Measurements from ENCODE around the gene CPSF7.

CPSF7 gene

GRCh38 chr11:61417670-61418069 lies 12.1 kb downstream of the CPSF7 start:
- TF ChIP-seq EZH2 (IDR thresholded peaks at IDR 0.05; ENCODE audit: borderline replicate concordance, low read depth, low read length, severe bottlenecking), result no peak
- TF ChIP-seq CTCF (IDR thresholded peaks at IDR 0.05; ENCODE audit: borderline replicate concordance, extremely low read depth, low read length, poor library complexity, severe bottlenecking), result no peak
- Histone ChIP-seq H3K79me2 (ENCODE audit: insufficient read depth, low read length) (peaks cover 62% of the 10 kb centered on the region), H3K27ac (ENCODE audit: low read length) (no peak overlapping the region)

DNA sequence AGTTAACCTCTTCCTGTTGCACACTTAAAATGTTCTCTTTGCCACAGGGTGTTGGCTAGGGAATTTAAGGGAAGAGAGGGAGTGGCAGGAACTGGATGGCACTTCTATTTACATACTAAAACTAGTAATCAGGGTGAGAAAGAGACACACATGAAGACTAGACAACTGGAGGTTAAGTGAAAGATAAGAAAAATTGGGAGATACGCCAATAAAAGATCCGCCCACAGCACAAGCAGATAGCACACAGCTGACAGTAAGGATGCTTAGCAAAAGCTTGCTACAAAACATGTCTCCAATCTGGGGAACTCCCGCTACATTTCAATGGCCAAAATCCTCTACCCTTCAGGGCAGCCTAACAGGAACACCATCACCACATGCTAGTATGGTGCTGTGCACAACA lies 12.8 kb downstream of the CPSF7 start:
- H2AFZ ChIP-seq (ENCODE audit: low read depth, low read length), result no peak overlapping the region
- DNase-seq (no peak), ATAC-seq (ENCODE audit: insufficient read depth, low read depth) (no peak)
- H3K4me1 ChIP-seq (ENCODE audit: insufficient read depth, low read length), result no peaks in the 10 kb centered on the region
- no peak overlapping the region for H3K4me3 ChIP-seq (ENCODE audit: low read depth in 1 of 2, low read length in 2 of 2)
- no peaks in the 10 kb centered on the region for H3K9me3 ChIP-seq (ENCODE audit: insufficient read depth, low read length, severe bottlenecking)
- TF ChIP-seq EZH2 (IDR thresholded peaks at IDR 0.05; ENCODE audit: borderline replicate concordance, low read depth, low read length, severe bottlenecking) (no peak), CTCF (IDR thresholded peaks at IDR 0.05; ENCODE audit: borderline replicate concordance, extremely low read depth, low read length, poor library complexity, severe bottlenecking) (no peak)
- H3K4me2 ChIP-seq (ENCODE audit: insufficient read depth, low read length), result no peak overlapping the region
- H3K27ac ChIP-seq (ENCODE audit: low read length), result no peak overlapping the region
- H3K27me3 ChIP-seq (ENCODE audit: insufficient read depth, low read length, poor library complexity), result no peaks in the 10 kb centered on the region
- peaks cover 64% of the 10 kb centered on the region for H4K20me1 ChIP-seq (ENCODE audit: insufficient read depth, low read length)
- peaks cover 55% of the 10 kb centered on the region for H3K79me2 ChIP-seq (ENCODE audit: insufficient read depth, low read length)
- peaks cover 99% of the 10 kb centered on the region for H3K36me3 ChIP-seq (ENCODE audit: insufficient read depth, low read length)
- no peak overlapping the region for H3K9ac ChIP-seq (ENCODE audit: low read depth, low read length)

More at GRCh38 chr11:61417670-61418069, 12.1 kb downstream of the CPSF7 start:
- H3K27me3 ChIP-seq (ENCODE audit: insufficient read depth, low read length, poor library complexity), result no peaks in the 10 kb centered on the region
- no peak overlapping the region for H2AFZ ChIP-seq (ENCODE audit: low read depth, low read length)
- no peaks in the 10 kb centered on the region for H3K4me1 ChIP-seq (ENCODE audit: insufficient read depth, low read length)
- peaks cover 100% of the 10 kb centered on the region for H3K36me3 ChIP-seq (ENCODE audit: insufficient read depth, low read length)
- no peak for DNase-seq
- H3K9me3 ChIP-seq (ENCODE audit: insufficient read depth, low read length, severe bottlenecking), result no peaks in the 10 kb centered on the region
- no peak overlapping the region for H3K4me2 ChIP-seq (ENCODE audit: insufficient read depth, low read length)
- peaks cover 71% of the 10 kb centered on the region for H4K20me1 ChIP-seq (ENCODE audit: insufficient read depth, low read length)
- H3K9ac ChIP-seq (ENCODE audit: low read depth, low read length), result no peak overlapping the region
- ATAC-seq (ENCODE audit: insufficient read depth, low read depth), result no peak
- no peak overlapping the region for H3K4me3 ChIP-seq (ENCODE audit: low read depth in 1 of 2, low read length in 2 of 2)

DNA sequence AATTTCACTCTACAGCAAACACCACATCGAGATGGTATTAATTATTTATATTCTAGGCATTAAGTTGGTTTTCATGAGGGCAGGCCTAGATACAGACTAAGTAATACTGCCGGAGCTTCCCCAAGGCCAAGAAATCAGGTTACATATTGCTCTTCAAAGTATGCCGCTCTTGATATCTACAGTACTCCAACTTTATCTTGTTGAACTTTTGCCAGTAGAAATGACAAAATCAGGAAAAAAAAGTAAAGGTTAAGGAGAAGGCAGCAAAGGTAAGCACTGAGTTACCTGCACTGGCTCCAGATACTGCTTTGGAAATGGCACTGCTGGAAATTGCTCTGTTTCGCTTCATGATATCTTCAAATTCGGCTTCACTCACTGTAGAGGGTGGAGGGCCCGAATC lies 14.4 kb downstream of the CPSF7 start:
- H4K20me1 ChIP-seq (ENCODE audit: insufficient read depth, low read length), result peaks cover 55% of the 10 kb centered on the region
- H3K79me2 ChIP-seq (ENCODE audit: insufficient read depth, low read length), result peaks cover 50% of the 10 kb centered on the region
- no peaks in the 10 kb centered on the region for H3K27me3 ChIP-seq (ENCODE audit: insufficient read depth, low read length, poor library complexity)
- H3K9ac ChIP-seq (ENCODE audit: low read depth, low read length), result no peak overlapping the region
- no peak overlapping the region for H3K27ac ChIP-seq (ENCODE audit: low read length)
- H3K4me2 ChIP-seq (ENCODE audit: insufficient read depth, low read length), result no peak overlapping the region
- no peaks in the 10 kb centered on the region for H3K9me3 ChIP-seq (ENCODE audit: insufficient read depth, low read length, severe bottlenecking)
- DNase-seq (no peak), ATAC-seq (ENCODE audit: insufficient read depth, low read depth) (no peak)
- no peak overlapping the region for H2AFZ ChIP-seq (ENCODE audit: low read depth, low read length)
- peaks cover 99% of the 10 kb centered on the region for H3K36me3 ChIP-seq (ENCODE audit: insufficient read depth, low read length)
- H3K4me1 ChIP-seq (ENCODE audit: insufficient read depth, low read length), result no peaks in the 10 kb centered on the region
- H3K4me3 ChIP-seq (ENCODE audit: low read depth in 1 of 2, low read length in 2 of 2), result no peak overlapping the region
- no peak for TF ChIP-seq EZH2 (IDR thresholded peaks at IDR 0.05; ENCODE audit: borderline replicate concordance, low read depth, low read length, severe bottlenecking)
- TF ChIP-seq CTCF (IDR thresholded peaks at IDR 0.05; ENCODE audit: borderline replicate concordance, extremely low read depth, low read length, poor library complexity, severe bottlenecking), result no peak

GRCh38 chr11:61414547-61414946 lies 15.2 kb downstream of the CPSF7 start:
- DNase-seq, result no peak
- H3K27me3 ChIP-seq (ENCODE audit: insufficient read depth, low read length, poor library complexity), result no peaks in the 10 kb centered on the region
- no peak for ATAC-seq (ENCODE audit: insufficient read depth, low read depth)
- H3K4me3 ChIP-seq (ENCODE audit: low read depth in 1 of 2, low read length in 2 of 2), result no peak overlapping the region
- H2AFZ ChIP-seq (ENCODE audit: low read depth, low read length), result no peak overlapping the region
- H3K4me1 ChIP-seq (ENCODE audit: insufficient read depth, low read length), result no peaks in the 10 kb centered on the region
- no peak overlapping the region for H3K9ac ChIP-seq (ENCODE audit: low read depth, low read length)
- H3K36me3 ChIP-seq (ENCODE audit: insufficient read depth, low read length), result peaks cover 99% of the 10 kb centered on the region
- no peak overlapping the region for H3K4me2 ChIP-seq (ENCODE audit: insufficient read depth, low read length)
- no peak overlapping the region for H3K27ac ChIP-seq (ENCODE audit: low read length)
- TF ChIP-seq CTCF (IDR thresholded peaks at IDR 0.05; ENCODE audit: borderline replicate concordance, extremely low read depth, low read length, poor library complexity, severe bottlenecking), result no peak
- H3K79me2 ChIP-seq (ENCODE audit: insufficient read depth, low read length), result peaks cover 41% of the 10 kb centered on the region
- peaks cover 47% of the 10 kb centered on the region for H4K20me1 ChIP-seq (ENCODE audit: insufficient read depth, low read length)
- H3K9me3 ChIP-seq (ENCODE audit: insufficient read depth, low read length, severe bottlenecking), result no peaks in the 10 kb centered on the region

All from DND-41 (cell line).